ENCODE results near the gene TXNRD2.

Gene TXNRD2

GRCh38 chr22:19868773-19869471, 72.7 kb downstream of the TXNRD2 start:
- TF ChIP-seq FOXP2 (optimal IDR thresholded peaks at IDR 0.05; ENCODE audit: borderline replicate concordance, extremely low read depth, extremely low read length, insufficient read depth), result no peak
- TF ChIP-seq POLR2AphosphoS5 (IDR thresholded peaks at IDR 0.05; ENCODE audit: low read depth, low read length), result no peak
- no peak for TF ChIP-seq REST (IDR thresholded peaks at IDR 0.05; ENCODE audit: insufficient read depth in 1 of 2, low read depth in 2 of 2, low read length in 2 of 2)
- no peak for TF ChIP-seq SIN3A (IDR thresholded peaks at IDR 0.05; ENCODE audit: borderline replicate concordance, insufficient read depth, low read length)
- TF ChIP-seq TAF1 (IDR thresholded peaks at IDR 0.05; ENCODE audit: borderline replicate concordance, insufficient read depth, low read length), result no peak

- TF ChIP-seq TAF1 (IDR thresholded peaks at IDR 0.05; ENCODE audit: borderline replicate concordance, insufficient read depth, low read length), result no peak
- TF ChIP-seq REST (IDR thresholded peaks at IDR 0.05; ENCODE audit: insufficient read depth in 1 of 2, low read depth in 2 of 2, low read length in 2 of 2), result no peak
- no peak for TF ChIP-seq FOXP2 (optimal IDR thresholded peaks at IDR 0.05; ENCODE audit: borderline replicate concordance, extremely low read depth, extremely low read length, insufficient read depth)
- TF ChIP-seq POLR2AphosphoS5 (IDR thresholded peaks at IDR 0.05; ENCODE audit: low read depth, low read length), result no peak
- no peak for TF ChIP-seq SIN3A (IDR thresholded peaks at IDR 0.05; ENCODE audit: borderline replicate concordance, insufficient read depth, low read length)
Measured at GRCh38 chr22:19868333-19868732, 73.3 kb downstream of the TXNRD2 start.

- TF ChIP-seq FOXP2 (optimal IDR thresholded peaks at IDR 0.05; ENCODE audit: borderline replicate concordance, extremely low read depth, extremely low read length, insufficient read depth) (no peak), REST (IDR thresholded peaks at IDR 0.05; ENCODE audit: insufficient read depth in 1 of 2, low read depth in 2 of 2, low read length in 2 of 2) (no peak), SIN3A (IDR thresholded peaks at IDR 0.05; ENCODE audit: borderline replicate concordance, insufficient read depth, low read length) (no peak), TAF1 (IDR thresholded peaks at IDR 0.05; ENCODE audit: borderline replicate concordance, insufficient read depth, low read length) (no peak), POLR2AphosphoS5 (IDR thresholded peaks at IDR 0.05; ENCODE audit: low read depth, low read length) (no peak)
Measured at GRCh38 chr22:19867617-19868016, 74.0 kb downstream of the TXNRD2 start.

GRCh38 chr22:19866665-19867009, 75.0 kb downstream of the TXNRD2 start:
- TF ChIP-seq SIN3A (IDR thresholded peaks at IDR 0.05; ENCODE audit: borderline replicate concordance, insufficient read depth, low read length) (no peak), REST (IDR thresholded peaks at IDR 0.05; ENCODE audit: insufficient read depth in 1 of 2, low read depth in 2 of 2, low read length in 2 of 2) (no peak), POLR2AphosphoS5 (IDR thresholded peaks at IDR 0.05; ENCODE audit: low read depth, low read length) (no peak), FOXP2 (optimal IDR thresholded peaks at IDR 0.05; ENCODE audit: borderline replicate concordance, extremely low read depth, extremely low read length, insufficient read depth) (no peak), TAF1 (IDR thresholded peaks at IDR 0.05; ENCODE audit: borderline replicate concordance, insufficient read depth, low read length) (no peak)
